8988T (cell line): ENCODE measurements around the gene PTPRT.

ENCODE experiments used
- DNase-seq: peaks from one replicate; pipeline ENCODE4 v3.0.0; 2011

The PTPRT gene

GRCh38 chr20:42085366-42085765 is 1104.3 kb downstream of the PTPRT start:
- no peak for DNase-seq

GRCh38 chr20:42083280-42083679 is 1106.4 kb downstream of the PTPRT start:
- no peak for DNase-seq

- no peak for DNase-seq
Measured at GRCh38 chr20:42082611-42083010, 1107.1 kb downstream of the PTPRT start.

GRCh38 chr20:42080956-42081355 is 1108.8 kb downstream of the PTPRT start:
- DNase-seq: no peak

- DNase-seq: no peak
Measured at GRCh38 chr20:42074944-42075343, 1114.8 kb downstream of the PTPRT start.

GRCh38 chr20:42067596-42067995 is 1122.1 kb downstream of the PTPRT start:
- DNase-seq: no peak

- no peak for DNase-seq
Measured at GRCh38 chr20:42067174-42067573, 1122.5 kb downstream of the PTPRT start.

- no peak for DNase-seq
Measured at GRCh38 chr20:42063141-42063540, 1126.6 kb downstream of the PTPRT start.

GRCh38 chr20:42053350-42053749 is 1136.4 kb downstream of the PTPRT start:
- no peak for DNase-seq

GRCh38 chr20:42051921-42052320 is 1137.8 kb downstream of the PTPRT start:
- DNase-seq: no peak

GRCh38 chr20:42046371-42047085 is 1143.2 kb downstream of the PTPRT start:
- DNase-seq: no peak

GRCh38 chr20:42043921-42044320 is 1145.8 kb downstream of the PTPRT start:
- DNase-seq: no peak

GRCh38 chr20:42041000-42041565 is 1148.6 kb downstream of the PTPRT start:
- DNase-seq: no peak

GRCh38 chr20:42027746-42028268 is 1161.9 kb downstream of the PTPRT start:
- no peak for DNase-seq

GRCh38 chr20:42026599-42026998 is 1163.1 kb downstream of the PTPRT start:
- DNase-seq: no peak

- no peak for DNase-seq
Measured at GRCh38 chr20:42024653-42025052, 1165.1 kb downstream of the PTPRT start.
